ENCODE measurements around the gene MYH7B.

The MYH7B gene

DNA sequence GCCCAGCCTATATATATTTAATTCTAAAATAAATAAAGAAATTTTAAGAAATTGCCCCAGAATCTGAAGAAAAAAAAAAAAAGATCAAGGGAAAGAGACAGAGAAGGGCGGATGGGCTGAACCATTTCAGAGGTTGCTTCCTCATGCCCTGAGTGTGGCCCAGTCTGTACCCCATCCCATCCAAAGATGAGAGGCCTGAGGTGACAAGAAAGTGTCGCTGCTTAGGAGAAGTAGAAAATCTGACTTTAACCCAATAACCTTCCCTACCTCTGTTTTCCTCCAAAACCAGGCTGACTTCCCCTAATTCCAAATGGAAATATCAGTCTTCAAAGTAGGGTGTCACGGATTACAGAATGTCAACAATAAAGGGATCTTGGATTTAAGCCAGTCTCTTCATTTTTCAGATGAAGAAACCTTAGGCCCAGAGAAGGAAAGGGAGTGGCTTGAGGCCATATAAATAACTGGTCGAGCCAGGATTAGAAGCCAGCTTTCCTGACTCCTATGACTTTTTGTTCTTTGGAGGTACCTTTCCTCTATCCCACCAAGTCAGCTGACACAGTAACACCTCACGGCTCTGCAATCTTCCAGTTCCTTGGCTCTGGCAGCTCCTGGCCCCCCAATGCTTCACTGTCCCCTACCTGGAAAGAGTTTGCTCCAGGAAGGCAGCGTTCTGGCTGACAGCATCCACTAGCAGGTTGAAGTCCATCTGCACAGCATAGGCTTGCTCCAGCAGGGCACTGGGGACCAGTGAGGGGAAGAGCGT is 10.2 kb upstream of the MYH7B start:
- no peak for DNase-seq (ENCODE audit: low read depth in 2 of 2)

DNA sequence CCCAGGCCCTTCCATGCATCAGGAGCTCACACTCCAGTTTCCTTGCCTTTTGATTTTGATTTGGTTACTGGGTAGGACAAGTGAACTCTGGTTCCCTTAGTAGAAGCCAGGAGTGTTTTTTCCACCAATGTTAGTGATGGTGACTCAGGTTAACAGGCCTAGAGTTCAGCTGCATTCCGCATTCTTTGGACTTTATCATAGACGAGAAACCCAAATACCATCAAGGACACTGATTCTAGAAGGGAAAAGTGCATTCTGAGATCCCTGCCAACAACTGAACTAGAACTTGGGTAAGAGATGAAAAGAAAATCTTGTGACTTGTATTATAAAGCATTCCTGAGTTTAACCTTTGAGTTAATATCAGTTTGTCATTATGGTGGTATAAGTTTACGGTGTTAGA is 9.0 kb upstream of the MYH7B start:
- no peak for DNase-seq (ENCODE audit: low read depth in 2 of 2)

DNA sequence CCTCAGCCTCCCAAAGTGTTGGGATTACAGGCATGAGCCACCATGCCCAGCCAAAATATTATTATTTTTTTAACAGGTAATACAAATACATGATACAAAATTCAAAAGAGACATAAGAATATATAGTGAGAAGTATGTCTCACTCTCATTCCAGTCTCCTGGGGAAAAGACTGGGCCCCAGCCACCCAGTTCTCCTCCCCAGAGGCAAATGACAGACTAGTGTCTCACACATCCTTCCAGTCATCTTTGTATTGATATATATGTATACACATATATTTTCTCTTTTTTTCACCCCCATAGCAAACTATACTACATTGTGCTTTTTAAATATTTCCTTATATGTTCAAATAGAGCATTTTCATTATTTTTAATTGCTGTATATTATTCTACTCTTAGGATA is 8.3 kb upstream of the MYH7B start:
- DNase-seq (ENCODE audit: low read depth in 2 of 2) = no peak

DNA sequence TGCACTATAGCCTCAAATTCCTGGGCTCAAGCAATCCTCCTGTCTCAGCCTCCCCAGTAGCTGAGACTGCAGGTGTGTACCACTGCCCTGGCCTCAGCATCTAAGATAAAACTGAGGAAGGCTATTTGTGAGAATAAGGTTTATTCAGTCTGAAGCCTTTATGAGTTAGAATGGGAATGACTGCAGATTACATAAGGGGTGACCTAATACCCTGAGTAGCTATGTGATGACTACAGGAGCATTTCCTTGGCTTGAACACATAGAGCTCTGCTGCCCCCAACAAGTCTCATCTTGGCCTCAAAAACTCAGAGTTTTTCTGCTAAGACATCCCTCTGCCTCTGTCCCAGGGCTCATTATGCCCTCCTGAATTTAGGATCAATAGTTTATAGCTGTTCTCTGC is 7.6 kb upstream of the MYH7B start:
- DNase-seq (ENCODE audit: low read depth in 2 of 2) = no peak

DNA sequence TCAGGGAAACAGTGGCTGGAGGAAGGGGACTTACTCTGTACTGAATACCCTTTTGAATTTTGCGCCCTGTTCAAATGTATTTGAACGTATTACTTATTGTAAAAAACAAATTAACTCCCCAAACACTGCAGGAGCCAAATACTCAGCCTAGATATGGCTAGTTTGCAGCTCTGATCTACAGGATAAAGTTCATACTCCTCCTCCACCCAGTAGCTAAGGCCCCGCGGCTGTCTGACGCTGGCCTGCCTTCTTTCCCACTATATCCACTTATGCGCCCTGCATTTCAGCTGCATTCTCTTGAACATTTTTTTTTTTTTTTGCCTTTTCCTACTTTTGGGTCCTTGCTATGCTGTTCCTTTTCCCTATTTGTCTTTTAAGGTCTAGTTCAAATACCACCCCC is 6.5 kb upstream of the MYH7B start:
- no peak for DNase-seq (ENCODE audit: low read depth in 2 of 2)

DNA sequence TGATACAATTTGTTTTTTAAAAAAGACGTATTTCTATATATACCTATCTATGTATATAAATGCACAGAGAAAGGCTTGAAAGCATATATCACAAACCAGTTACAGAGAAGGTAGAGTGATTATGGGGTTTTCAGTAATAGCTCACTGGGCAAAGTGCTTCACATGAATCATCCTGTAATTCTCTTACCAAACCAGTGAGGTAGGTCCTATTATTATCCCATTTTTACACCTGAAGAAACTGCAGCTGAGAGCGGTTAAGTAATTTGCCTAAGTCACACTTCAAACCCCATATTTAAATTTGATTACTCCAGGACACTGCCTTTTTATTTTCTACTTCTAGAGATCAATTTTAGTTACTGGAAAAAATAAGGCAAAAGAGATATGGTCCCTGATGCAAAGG is 4.4 kb upstream of the MYH7B start:
- DNase-seq (ENCODE audit: low read depth in 2 of 2) = no peak

DNA sequence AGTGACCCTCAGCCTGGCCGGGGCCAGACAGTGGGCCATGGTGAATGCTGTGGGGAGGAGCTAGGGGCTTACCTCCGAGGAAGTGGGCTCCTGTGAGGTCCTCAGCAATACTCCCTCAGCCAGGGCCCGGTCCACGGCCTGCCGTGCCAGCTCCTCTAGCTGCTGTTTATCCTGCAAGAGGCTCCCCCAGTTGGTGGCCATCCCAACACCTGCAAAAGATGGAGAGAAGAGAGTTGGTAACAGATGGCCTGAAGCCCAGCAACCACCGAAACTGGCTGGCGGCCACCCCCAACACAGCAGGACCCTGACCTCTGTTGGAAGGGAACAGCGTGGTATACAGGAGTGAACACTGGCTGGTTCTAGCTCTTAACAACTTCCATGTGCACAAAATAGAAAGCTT is 4.0 kb upstream of the MYH7B start:
- DNase-seq (ENCODE audit: low read depth in 2 of 2) = no peak

DNA sequence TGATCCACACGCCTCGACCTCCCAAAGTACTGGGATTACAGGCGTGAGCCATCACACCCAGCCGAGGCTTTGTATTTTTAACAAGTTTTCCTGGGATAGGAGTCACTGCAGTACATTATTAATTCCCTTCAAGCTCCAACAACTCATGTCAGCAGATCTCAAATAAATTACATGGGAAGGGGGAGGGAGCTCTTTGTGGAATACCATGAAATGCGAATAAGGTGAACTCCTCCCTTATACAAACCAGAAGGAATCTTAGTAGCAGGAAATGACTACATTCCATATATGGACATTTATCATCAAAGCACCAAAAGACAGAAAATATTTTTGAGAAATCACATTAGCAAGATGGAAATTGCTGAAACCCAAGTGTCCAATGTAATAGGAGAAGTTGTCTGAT is 3.0 kb upstream of the MYH7B start:
- DNase-seq (ENCODE audit: low read depth in 2 of 2) = no peak

DNA sequence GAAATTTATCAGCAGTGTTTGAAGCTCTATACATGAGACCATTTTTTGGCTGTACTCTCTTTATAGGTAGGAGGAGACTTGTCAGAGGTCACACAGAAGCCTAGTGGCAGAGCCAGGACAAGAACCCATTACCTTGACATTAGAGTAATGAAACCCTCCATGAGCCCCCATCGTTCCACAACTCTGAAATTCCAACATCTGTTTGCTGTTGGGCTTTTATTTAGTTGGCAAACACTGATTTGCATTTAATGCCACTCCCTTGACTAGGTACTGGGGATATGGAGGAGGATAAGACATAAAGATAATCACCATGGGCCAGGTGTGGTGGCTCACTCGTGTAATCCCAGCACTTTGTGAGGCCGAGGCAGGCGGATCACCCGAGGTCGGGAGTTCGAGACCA is 1.7 kb upstream of the MYH7B start:
- no peak for DNase-seq (ENCODE audit: low read depth in 2 of 2)

DNA sequence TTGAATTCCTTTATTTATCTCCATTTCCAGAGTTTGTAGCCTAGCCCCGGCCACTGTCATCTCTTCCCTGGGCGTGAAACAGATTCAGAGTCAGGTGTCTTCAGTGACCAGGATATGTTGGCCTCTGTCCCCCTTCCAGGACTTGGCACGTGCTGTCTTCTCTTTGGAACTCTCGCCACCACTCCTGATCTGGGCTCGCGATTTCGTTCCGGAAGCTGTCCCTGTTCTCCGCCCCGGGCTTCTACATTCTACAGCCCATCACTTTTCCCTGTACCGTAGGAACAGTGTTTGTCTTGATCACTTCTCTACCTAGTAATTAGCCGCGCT is 801 bp upstream of the MYH7B start:
- DNase-seq (ENCODE audit: low read depth in 2 of 2) = peak in 1 of 2 donors; percentile 1

DNA sequence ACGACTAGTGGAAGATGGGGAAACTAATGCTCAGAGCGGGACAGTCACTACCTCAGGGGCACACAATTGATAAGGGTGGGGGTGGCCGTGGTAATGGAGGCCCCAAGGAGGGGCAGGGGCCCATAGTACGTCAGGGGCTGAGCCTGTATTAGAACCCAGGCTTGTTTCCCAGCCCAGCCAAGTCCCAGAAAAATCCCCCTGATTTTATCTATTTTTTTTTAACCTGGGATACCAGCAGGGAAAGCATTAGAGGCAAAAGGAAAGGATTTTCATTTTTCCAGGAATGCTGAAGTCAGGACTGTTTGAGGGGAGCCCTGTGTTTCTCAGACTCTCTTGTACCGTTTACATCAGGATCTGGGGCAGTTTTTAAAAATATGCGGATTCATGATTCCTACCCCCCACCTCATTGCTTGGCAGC is 382 bp downstream of the MYH7B start:
- no peak for DNase-seq (ENCODE audit: low read depth in 2 of 2)

DNA sequence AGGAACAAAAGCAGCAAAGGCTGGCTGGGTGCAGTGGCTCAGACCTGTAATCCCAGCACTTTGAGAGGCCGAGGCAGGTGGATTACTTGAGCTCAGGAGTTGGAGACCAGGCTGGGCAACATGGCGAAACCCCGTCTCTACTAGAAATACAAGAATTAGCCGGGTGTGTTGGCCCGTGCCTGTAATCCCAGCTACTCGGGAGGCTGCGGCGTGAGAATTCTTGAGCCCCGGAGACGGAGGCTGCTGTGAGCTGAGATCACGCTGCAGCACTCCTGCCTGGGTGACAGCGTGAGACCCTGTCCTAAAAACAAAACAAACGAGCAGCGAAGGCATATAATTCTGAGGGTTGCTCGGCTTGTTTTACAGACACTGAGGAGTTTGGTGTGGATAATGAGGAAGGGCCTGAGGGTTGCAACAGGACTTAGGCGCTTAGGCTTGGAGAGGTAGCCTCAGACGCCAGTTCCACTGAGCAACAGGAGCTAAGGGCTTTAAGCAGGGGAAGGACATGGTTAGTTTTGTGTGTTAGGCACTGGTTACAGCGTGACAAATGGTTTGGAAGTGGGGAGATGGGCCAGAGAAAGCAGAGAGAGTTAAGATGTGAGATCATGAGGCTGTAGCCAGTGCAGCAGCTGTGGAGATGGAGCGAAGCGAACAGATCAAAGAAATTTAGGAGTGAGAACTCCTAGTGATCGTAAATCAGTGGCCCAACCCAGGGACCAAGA is 1.2 kb downstream of the MYH7B start:
- no peak for DNase-seq (ENCODE audit: low read depth in 2 of 2)

DNA sequence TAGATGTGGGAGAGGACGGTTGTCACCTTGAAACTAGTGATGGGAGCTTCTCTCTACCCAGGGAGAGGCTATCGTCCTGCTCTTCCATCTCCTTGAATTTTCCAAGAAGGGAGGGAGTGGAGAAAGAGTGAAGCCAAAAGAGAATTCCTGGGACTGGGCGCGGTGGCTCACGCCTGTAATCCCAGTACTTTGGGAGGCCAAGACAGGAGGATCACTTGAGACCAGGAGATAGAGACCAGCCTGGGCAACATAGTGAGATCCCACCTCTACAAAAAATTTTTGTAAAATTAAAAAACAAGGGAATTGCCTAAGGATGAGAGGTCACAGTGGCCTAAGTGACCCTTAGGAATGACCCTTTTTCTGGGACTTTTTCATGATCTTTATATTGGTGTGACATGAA is 8.8 kb downstream of the MYH7B start:
- DNase-seq (ENCODE audit: low read depth in 2 of 2) = no peak

DNA sequence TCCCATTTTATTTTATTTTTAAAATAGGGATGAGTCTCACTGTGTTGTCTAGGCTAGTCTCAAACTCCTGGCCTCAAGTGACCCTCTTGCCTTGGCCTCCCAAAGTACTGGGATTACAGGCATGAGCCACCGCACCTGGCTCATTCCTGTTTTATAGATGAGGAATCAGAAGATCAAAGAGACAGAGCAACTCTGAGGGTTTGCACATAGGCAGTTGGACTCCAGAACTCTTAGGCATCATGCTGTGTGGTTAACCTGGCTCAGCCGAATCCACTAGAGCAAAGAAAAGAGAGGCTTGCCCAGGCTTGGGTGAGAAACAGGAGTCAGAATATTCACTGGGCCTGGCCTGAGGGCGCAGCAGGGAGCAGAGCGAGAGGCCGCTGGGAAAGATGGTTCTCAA is 9.4 kb downstream of the MYH7B start:
- DNase-seq (ENCODE audit: low read depth in 2 of 2) = no peak

DNA sequence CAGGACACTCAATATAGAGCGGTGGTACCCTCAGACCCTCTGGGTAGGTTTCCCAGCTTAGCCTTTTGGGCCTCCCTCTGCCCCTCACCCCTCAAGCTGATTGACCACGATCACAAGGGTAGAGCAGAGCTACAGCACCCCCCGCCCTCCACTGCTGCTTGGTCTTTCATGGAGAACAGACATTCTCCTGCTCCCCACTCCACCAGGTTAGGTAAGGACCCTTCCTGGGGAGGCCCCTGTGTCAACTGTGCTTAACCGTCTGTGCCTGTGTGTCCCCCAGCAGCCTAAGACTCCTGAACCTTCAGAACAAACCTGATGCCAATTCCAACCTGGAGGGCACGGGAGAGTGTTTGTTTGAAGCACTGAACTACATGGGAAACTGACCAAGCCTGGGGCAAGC is 11.8 kb downstream of the MYH7B start:
- no peak for DNase-seq (ENCODE audit: low read depth in 2 of 2)

DNA sequence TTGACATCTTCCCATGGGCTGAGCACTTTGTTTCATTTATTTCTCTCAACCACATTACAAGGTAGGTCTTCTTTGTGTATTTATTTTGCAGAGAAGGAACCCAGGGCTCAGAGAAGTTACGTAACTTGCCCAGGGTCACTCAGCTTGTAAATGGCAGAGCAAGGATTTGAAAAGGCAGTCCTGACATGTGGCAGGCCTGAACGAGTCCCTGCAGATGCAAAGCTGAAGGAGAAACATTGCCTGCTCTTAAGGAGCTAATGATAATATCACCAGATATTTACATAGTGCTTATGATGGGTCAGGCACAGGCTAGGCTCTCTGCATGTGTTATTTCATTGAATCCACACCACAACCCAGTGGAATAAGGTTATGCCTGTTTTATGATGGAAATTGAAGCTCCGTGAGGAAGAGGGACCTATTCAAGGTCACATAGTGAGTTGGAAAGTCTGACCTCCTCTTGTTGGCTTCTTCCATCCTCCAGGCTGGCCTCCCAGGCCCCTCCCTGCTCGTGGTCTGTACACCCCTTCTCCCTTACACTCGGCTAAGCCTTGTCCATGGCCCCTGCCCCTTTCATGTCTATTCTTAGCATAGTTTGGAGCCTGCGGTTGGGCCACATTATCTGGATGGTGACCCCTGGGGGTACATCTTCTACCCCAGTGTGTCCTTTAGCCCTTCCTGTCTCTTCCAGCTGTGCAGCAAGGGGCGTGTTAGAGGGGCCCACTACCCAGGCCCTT is 12.5 kb downstream of the MYH7B start:
- DNase-seq (ENCODE audit: low read depth in 2 of 2) = no peak

DNA sequence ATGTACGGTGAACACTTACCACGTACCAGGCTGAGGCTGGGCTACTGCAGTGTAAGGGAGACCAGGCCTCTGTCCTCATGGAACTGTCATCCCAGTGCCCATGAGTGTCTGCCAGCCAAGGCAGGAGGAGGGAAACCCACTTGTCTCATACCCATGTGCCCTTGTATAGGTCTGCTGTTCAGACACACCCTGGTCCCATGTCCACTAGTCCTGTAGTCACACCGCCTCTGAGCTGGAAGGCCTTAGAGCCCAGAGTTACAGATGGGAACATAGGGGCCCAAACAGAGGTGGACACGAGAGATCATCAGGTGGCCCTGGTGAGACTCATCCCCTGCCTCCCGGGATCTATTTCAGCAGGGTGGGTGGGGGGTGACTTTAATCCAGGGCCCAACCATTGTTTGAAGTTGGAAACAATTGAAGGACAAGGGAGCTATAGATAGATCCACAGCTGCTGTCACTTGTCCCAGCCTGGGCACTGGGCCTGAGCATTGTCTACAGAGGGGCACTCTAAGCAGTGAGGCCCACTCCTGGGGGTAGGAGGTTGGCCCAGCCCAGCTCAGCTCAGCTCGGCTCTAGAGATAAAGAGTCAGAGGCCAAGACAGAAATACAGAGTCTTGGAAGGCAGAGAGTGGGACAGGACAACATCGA is 14.6 kb downstream of the MYH7B start:
- DNase-seq (ENCODE audit: low read depth in 2 of 2) = no peak

DNA sequence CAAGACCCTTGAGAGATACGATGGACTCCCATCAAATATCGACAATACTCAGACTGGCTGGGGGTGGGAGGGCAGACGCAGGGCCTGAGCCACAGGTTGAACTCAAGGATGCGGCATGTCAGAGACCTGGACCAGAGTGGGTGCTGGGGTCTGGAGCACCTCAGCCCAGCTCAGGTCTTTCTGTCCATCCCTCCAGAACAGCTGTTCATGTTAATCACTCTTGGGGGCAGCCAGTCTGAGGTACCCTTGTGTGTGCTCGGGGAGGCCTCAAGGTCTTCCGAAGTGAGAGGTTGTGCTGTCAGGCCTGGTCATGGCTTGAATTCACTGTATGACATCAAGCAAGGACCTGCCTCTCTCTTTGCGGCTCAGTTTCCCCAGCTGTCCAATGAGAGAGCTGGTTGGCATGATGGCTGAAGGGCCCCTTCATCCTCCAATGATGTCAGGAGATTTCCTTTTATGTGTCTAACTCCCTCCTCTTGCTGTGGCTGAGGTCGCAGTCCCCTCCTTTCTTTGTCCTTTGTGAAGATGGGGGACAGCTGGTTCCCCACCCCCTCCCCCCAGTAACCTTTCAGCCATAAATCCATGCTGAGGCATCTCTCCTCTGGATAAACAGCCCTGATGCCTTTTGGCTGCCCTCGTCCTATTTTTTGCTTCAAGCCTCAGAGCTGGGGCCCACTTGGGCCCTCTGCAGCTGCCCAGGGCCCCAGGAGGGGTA is 15.3 kb downstream of the MYH7B start:
- DNase-seq (ENCODE audit: low read depth in 2 of 2) = no peak

DNA sequence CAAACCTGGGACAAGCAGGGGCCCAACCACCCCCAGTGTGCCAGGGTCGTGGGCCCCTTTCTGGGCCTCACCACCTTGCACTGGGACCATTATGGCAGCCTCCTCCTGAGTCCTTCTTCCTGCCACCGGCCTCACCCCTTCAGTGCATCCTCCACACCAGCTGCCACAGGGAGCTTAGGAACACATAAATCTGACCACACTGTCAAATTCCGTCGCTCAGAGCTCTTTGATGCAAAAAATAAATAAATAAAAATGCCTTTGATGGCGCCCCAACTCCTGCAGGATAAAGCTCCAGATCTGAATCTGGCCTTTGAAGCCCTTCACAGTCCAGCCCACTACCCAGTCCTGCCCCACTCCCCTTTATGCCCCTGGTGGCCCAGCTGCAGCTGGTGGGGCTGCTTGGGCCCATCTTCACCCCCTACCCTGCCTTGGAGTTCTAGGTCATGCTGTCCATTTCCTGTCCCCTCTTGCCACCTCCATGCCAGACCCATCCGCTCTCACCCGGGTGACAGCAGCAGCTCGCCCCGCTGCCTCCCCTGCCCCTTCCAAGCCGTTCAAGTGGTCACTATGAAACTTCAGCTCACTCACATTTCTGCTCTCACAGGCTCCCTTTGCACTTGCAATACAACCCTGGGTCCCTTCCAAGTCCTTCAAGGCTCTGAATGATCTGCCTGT is 16.0 kb downstream of the MYH7B start:
- DNase-seq (ENCODE audit: low read depth in 2 of 2) = no peak

DNA sequence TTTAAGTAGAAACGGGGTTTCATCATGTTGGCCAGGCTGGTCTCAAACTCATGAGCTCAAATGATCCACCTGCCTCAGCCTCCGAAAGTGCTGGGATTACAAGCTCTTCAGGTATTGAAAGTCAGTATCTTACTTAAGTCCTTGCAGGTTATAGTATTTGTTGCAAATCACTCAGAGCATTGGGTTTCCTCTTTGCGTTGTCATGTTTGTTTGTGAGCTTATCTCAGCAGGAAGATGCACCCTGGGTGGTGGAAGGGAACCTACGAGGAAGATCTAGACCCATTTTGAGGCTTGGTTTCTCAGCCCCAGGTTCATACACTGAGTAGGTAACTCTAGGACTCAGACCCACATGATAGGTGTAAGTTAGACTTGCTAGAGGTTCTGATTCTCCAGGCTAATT is 18.6 kb downstream of the MYH7B start:
- DNase-seq (ENCODE audit: low read depth in 2 of 2) = no peak

DNA sequence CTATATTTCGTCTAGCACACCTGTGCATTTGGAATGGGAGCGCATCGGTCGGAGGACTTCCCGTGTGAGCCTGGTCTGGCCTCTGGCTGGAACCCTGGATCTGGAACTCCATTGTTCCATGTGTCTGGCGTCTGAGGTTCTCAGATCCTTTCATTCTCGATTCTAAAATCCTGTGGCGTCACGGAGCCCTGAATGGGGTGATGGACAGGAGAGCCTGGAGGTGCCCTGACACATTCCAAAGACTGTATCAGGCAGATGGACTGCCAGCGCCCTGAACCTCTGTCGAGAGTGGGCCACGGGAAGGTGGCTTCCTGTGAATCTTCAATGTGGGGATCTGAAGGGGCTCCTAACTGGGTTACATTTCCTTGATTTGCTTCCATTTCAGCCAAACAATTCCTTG is 20.6 kb downstream of the MYH7B start:
- DNase-seq (ENCODE audit: low read depth in 2 of 2) = no peak

Measured in stimulated activated CD4-positive, alpha-beta T cell treated with anti-CD3 and anti-CD28 coated beads, Interleukin-4, amount 100 ng/mL, for 48 hours (primary cell).